Mesendoderm (in vitro differentiated cells): ENCODE results near the gene CYYR1.

Experiments used
- DNase-seq: peaks from one replicate; pipeline ENCODE4 v3.0.0; 2013
- H2AK5ac ChIP-seq: 2 replicates; pipeline ENCODE4 v1.6.1; 2013; ENCODE audit warnings: low read length, inconsistent platforms
- H2BK120ac ChIP-seq: 2 replicates; pipeline ENCODE4 v1.6.1; 2013; ENCODE audit warnings: low read depth, mild to moderate bottlenecking, low read length, moderate library complexity, mixed read lengths
- H2BK15ac ChIP-seq: replicated peaks from 2 replicates; pipeline ENCODE4 v1.6.1; 2013; ENCODE audit warnings: low read depth, mild to moderate bottlenecking, moderate library complexity
- H2BK5ac ChIP-seq: 2 replicates; pipeline ENCODE4 v1.6.1; 2013; ENCODE audit warnings: low read length, inconsistent platforms
- H3K18ac ChIP-seq: 2 replicates; pipeline ENCODE4 v1.6.1; 2013; ENCODE audit warnings: mild to moderate bottlenecking, low read length, mixed read lengths
- H3K23ac ChIP-seq: one replicate; pipeline ENCODE4 v1.6.1; 2013; ENCODE audit warnings: low read length
- H3K27ac ChIP-seq: 2 replicates; pipeline ENCODE4 v1.5.1; 2013; ENCODE audit warnings: low read depth, mild to moderate bottlenecking, inconsistent platforms, low read length, moderate library complexity
- H3K27me3 ChIP-seq: 2 replicates; pipeline ENCODE4 v1.6.1; 2013; ENCODE audit warnings: low read length, control low read depth, mild to moderate bottlenecking, inconsistent platforms; ENCODE audit not compliant: insufficient read depth, poor library complexity
- H3K36me3 ChIP-seq: 2 replicates; pipeline ENCODE4 v1.6.1; 2013; ENCODE audit warnings: low read length, inconsistent platforms; ENCODE audit not compliant: control insufficient read depth, insufficient read depth
- H3K4ac ChIP-seq: one replicate; pipeline ENCODE4 v1.6.1; 2013; ENCODE audit warnings: low read depth, mild to moderate bottlenecking, low read length, moderate library complexity
- H3K4me1 ChIP-seq: 2 replicates; pipeline ENCODE4 v1.6.1; 2013; ENCODE audit warnings: low read depth, low read length, inconsistent platforms; ENCODE audit not compliant: control insufficient read depth
- H3K4me2 ChIP-seq: 2 replicates; pipeline ENCODE4 v1.6.1; 2013; ENCODE audit warnings: low read length
- H3K4me3 ChIP-seq: 2 replicates; pipeline ENCODE4 v1.5.1; 2013; ENCODE audit warnings: mild to moderate bottlenecking, low read length
- H3K56ac ChIP-seq: one replicate; pipeline ENCODE4 v1.6.1; 2013; ENCODE audit warnings: low read length
- H3K79me1 ChIP-seq: 2 replicates; pipeline ENCODE4 v1.6.1; 2013; ENCODE audit warnings: low read length, inconsistent platforms
- H3K79me2 ChIP-seq: 2 replicates; pipeline ENCODE4 v1.6.1; 2013; ENCODE audit warnings: mild to moderate bottlenecking, low read length; ENCODE audit not compliant: control insufficient read depth, insufficient read depth
- H3K9ac ChIP-seq: 2 replicates; pipeline ENCODE4 v1.6.1; 2013; ENCODE audit warnings: low read length, inconsistent platforms
- H4K5ac ChIP-seq: one replicate; pipeline ENCODE4 v1.6.1; 2013; ENCODE audit warnings: low read length
- H4K8ac ChIP-seq: one replicate; pipeline ENCODE4 v1.6.1; 2013; ENCODE audit warnings: low read depth, mild to moderate bottlenecking, control low read depth, low read length, moderate library complexity
- WGBS: extraction: QIAGEN DNeasy Blood & Tissue Kit; methylation state at CpG from one replicate; pipeline ENCODE4 v1.1.7; 2013; ENCODE audit warnings: low lambda C conversion rate, missing lambda C conversion rate; ENCODE audit not compliant: insufficient coverage; ENCODE audit errors: extremely low coverage; 5-methylcytosine and 5-hydroxymethylcytosine counted together

The CYYR1 gene

GRCh38 chr21:26515257-26515656 is 57.8 kb downstream of the CYYR1 start:
- H3K27me3 ChIP-seq, result no peaks in the 10 kb centered on the region
- no peaks in the 10 kb centered on the region for H3K36me3 ChIP-seq
- no peak overlapping the region for H3K4me3 ChIP-seq
- H4K5ac ChIP-seq, result no peak overlapping the region
- H3K56ac ChIP-seq, result no peak overlapping the region
- no peak overlapping the region for H3K4ac ChIP-seq
- H3K4me1 ChIP-seq, result peaks cover 10% of the 10 kb centered on the region
- H3K18ac ChIP-seq, result no peak overlapping the region
- H3K9ac ChIP-seq, result no peak overlapping the region
- H2BK120ac ChIP-seq, result no peak overlapping the region
- no CpG with 5 or more reads among the region's 3 CpGs for WGBS
- no peak overlapping the region for H3K4me2 ChIP-seq
- H3K79me2 ChIP-seq, result no peaks in the 10 kb centered on the region
- H3K27ac ChIP-seq, result no peak overlapping the region
- no peak for DNase-seq
- H2BK5ac ChIP-seq, result no peak overlapping the region
- H2BK15ac ChIP-seq, result no peak overlapping the region
- no peak overlapping the region for H2AK5ac ChIP-seq
- no peak overlapping the region for H4K8ac ChIP-seq
- H3K79me1 ChIP-seq, result peaks cover 1% of the 10 kb centered on the region
- H3K23ac ChIP-seq, result no peak overlapping the region

GRCh38 chr21:26513212-26513611 is 59.9 kb downstream of the CYYR1 start:
- no peaks in the 10 kb centered on the region for H3K79me1 ChIP-seq
- no CpG with 5 or more reads among the region's 1 CpG for WGBS
- no peak overlapping the region for H4K5ac ChIP-seq
- H4K8ac ChIP-seq, result no peak overlapping the region
- H3K4me3 ChIP-seq, result no peak overlapping the region
- no peaks in the 10 kb centered on the region for H3K79me2 ChIP-seq
- no peak overlapping the region for H3K4ac ChIP-seq
- no peak overlapping the region for H3K56ac ChIP-seq
- H3K4me2 ChIP-seq, result no peak overlapping the region
- H3K23ac ChIP-seq, result no peak overlapping the region
- H2BK120ac ChIP-seq, result no peak overlapping the region
- peaks cover 10% of the 10 kb centered on the region for H3K4me1 ChIP-seq
- no peak overlapping the region for H3K27ac ChIP-seq
- no peaks in the 10 kb centered on the region for H3K36me3 ChIP-seq
- H3K27me3 ChIP-seq, result no peaks in the 10 kb centered on the region
- no peak for DNase-seq
- H3K9ac ChIP-seq, result no peak overlapping the region
- no peak overlapping the region for H2BK15ac ChIP-seq
- no peak overlapping the region for H2AK5ac ChIP-seq
- H2BK5ac ChIP-seq, result no peak overlapping the region
- H3K18ac ChIP-seq, result no peak overlapping the region

GRCh38 chr21:26512664-26513063 is 60.4 kb downstream of the CYYR1 start:
- Histone ChIP-seq H2BK120ac (no peak overlapping the region), H3K23ac (no peak overlapping the region), H3K4me1 (peaks cover 10% of the 10 kb centered on the region), H3K27ac (no peak overlapping the region), H3K79me1 (no peaks in the 10 kb centered on the region), H4K5ac (no peak overlapping the region), H2BK5ac (no peak overlapping the region), H3K36me3 (no peaks in the 10 kb centered on the region), H3K79me2 (no peaks in the 10 kb centered on the region), H3K4ac (no peak overlapping the region), H3K27me3 (no peaks in the 10 kb centered on the region), H3K9ac (no peak overlapping the region), H2BK15ac (no peak overlapping the region), H3K56ac (no peak overlapping the region), H4K8ac (no peak overlapping the region), H2AK5ac (no peak overlapping the region), H3K18ac (no peak overlapping the region), H3K4me2 (no peak overlapping the region), H3K4me3 (no peak overlapping the region)
- DNase-seq, result no peak
- no CpG with 5 or more reads among the region's 5 CpGs for WGBS

- H3K4me2 ChIP-seq, result no peak overlapping the region
- DNase-seq, result no peak
- H2BK5ac ChIP-seq, result no peak overlapping the region
- no peak overlapping the region for H2BK120ac ChIP-seq
- H3K79me1 ChIP-seq, result no peaks in the 10 kb centered on the region
- no peaks in the 10 kb centered on the region for H3K79me2 ChIP-seq
- H3K23ac ChIP-seq, result no peak overlapping the region
- H3K9ac ChIP-seq, result no peak overlapping the region
- peaks cover 10% of the 10 kb centered on the region for H3K4me1 ChIP-seq
- H3K18ac ChIP-seq, result no peak overlapping the region
- no peaks in the 10 kb centered on the region for H3K27me3 ChIP-seq
- no peak overlapping the region for H4K5ac ChIP-seq
- H3K4me3 ChIP-seq, result no peak overlapping the region
- no CpG with 5 or more reads among the region's 2 CpGs for WGBS
- no peaks in the 10 kb centered on the region for H3K36me3 ChIP-seq
- H3K27ac ChIP-seq, result no peak overlapping the region
- H3K56ac ChIP-seq, result no peak overlapping the region
- H2AK5ac ChIP-seq, result no peak overlapping the region
- no peak overlapping the region for H3K4ac ChIP-seq
- H4K8ac ChIP-seq, result no peak overlapping the region
- no peak overlapping the region for H2BK15ac ChIP-seq
These were observed 64.2 kb downstream of the CYYR1 start for GRCh38 chr21:26508903-26509302.

- Histone ChIP-seq H3K36me3 (no peaks in the 10 kb centered on the region), H4K8ac (no peak overlapping the region), H3K4me2 (no peak overlapping the region), H2BK15ac (no peak overlapping the region), H4K5ac (no peak overlapping the region), H2AK5ac (no peak overlapping the region), H3K27ac (no peak overlapping the region), H2BK120ac (no peak overlapping the region), H3K4ac (no peak overlapping the region), H3K4me1 (no peaks in the 10 kb centered on the region), H3K27me3 (no peaks in the 10 kb centered on the region), H3K23ac (no peak overlapping the region), H3K56ac (no peak overlapping the region), H3K4me3 (no peak overlapping the region), H3K9ac (no peak overlapping the region), H2BK5ac (no peak overlapping the region), H3K79me2 (no peaks in the 10 kb centered on the region), H3K79me1 (no peaks in the 10 kb centered on the region), H3K18ac (no peak overlapping the region)
- no peak for DNase-seq
- WGBS, result no CpG with 5 or more reads among the region's 1 CpG
These were observed 66.1 kb downstream of the CYYR1 start for GRCh38 chr21:26506956-26507355.

GRCh38 chr21:26505211-26505610 is 67.9 kb downstream of the CYYR1 start:
- Histone ChIP-seq H3K4me3 (no peak overlapping the region), H2BK15ac (no peak overlapping the region), H3K18ac (no peak overlapping the region), H3K79me1 (no peaks in the 10 kb centered on the region), H2AK5ac (no peak overlapping the region), H3K4me2 (no peak overlapping the region), H3K9ac (no peak overlapping the region), H3K23ac (no peak overlapping the region), H4K8ac (no peak overlapping the region), H4K5ac (no peak overlapping the region), H3K36me3 (no peaks in the 10 kb centered on the region), H2BK5ac (no peak overlapping the region), H2BK120ac (no peak overlapping the region), H3K79me2 (no peaks in the 10 kb centered on the region), H3K4ac (no peak overlapping the region), H3K4me1 (no peaks in the 10 kb centered on the region), H3K27ac (no peak overlapping the region), H3K27me3 (no peaks in the 10 kb centered on the region), H3K56ac (no peak overlapping the region)
- no CpG with 5 or more reads among the region's 1 CpG for WGBS
- no peak for DNase-seq
